Measurements from ENCODE around the gene ALLC. TPM values are rescaled to one million over a fixed set of nuclear protein-coding genes. Genes with fewer than 3 reads are reported as not detected.

The ALLC gene
- total RNA-seq, 1 experiment from 2014 or later = not detected

DNA sequence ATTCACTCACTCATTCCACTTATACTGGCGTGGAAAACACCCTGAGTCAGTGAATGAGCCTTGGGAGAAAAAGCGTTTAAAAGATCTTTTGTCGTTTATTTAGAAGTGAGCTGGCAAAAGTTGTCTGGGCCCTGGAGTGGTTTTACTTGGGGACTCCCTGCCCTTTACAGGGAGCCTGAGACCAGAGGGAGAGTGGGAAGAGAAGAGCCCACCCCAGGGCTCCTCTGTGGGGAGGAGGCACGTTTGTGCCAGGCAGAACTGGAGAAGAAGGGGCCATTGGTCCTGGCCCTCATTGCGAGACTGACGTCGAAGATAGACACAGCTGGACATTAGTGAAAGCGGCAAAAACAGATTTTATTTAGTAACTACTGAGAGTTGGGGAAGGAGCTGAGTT is 71.1 kb downstream of the ALLC start:
- ATAC-seq (no peak), DNase-seq (no peak)
- Histone ChIP-seq H3K9me2 (replicated peaks; ENCODE audit: low read length) (no peaks in the 10 kb centered on the region), H3K4me2 (ENCODE audit: low read length) (no peak overlapping the region), H3K4me1 (ENCODE audit: insufficient read depth, low read length) (peaks cover 6% of the 10 kb centered on the region; the same call in 1 of the 2 replicates), H4K20me1 (ENCODE audit: low read length) (no peaks in the 10 kb centered on the region), H2AFZ (ENCODE audit: low read length) (no peak overlapping the region), H3K36me3 (ENCODE audit: low read depth, low read length) (no peaks in the 10 kb centered on the region), H3K9ac (ENCODE audit: low read length) (no peak overlapping the region), H3F3A (ENCODE audit: low read length, unreplicated experiment) (no peaks in the 10 kb centered on the region), H3K4me3 (ENCODE audit: low read length) (no peak overlapping the region), H3K9me3 (ENCODE audit: low read length) (no peaks in the 10 kb centered on the region), H3K27ac (ENCODE audit: low read length) (no peak overlapping the region), H3K27me3 (ENCODE audit: low read length) (peaks cover 39% of the 10 kb centered on the region), H3K79me2 (ENCODE audit: low read length) (no peaks in the 10 kb centered on the region)
- intact Hi-C loops (cut with micrococcal nuclease) = loop anchor here (2.0 kb wide), 1 partner anchor 76 kb away; no protein-coding TSS in a partner anchor
- BruUV-seq (replicated peaks) = no TSS peak
- ChIA-PET POLR2A (ENCODE audit: unreplicated experiment) (no interaction called here), CTCF (no interaction called here)
- no peak for TF ChIP-seq EZH2 (IDR thresholded peaks at IDR 0.05; ENCODE audit: low read length, unreplicated experiment)
- no peak for TF ChIP-seq EZH2phosphoT487 (IDR thresholded peaks at IDR 0.05; ENCODE audit: borderline replicate concordance, low read length)
- TF ChIP-seq, protein P1, sequence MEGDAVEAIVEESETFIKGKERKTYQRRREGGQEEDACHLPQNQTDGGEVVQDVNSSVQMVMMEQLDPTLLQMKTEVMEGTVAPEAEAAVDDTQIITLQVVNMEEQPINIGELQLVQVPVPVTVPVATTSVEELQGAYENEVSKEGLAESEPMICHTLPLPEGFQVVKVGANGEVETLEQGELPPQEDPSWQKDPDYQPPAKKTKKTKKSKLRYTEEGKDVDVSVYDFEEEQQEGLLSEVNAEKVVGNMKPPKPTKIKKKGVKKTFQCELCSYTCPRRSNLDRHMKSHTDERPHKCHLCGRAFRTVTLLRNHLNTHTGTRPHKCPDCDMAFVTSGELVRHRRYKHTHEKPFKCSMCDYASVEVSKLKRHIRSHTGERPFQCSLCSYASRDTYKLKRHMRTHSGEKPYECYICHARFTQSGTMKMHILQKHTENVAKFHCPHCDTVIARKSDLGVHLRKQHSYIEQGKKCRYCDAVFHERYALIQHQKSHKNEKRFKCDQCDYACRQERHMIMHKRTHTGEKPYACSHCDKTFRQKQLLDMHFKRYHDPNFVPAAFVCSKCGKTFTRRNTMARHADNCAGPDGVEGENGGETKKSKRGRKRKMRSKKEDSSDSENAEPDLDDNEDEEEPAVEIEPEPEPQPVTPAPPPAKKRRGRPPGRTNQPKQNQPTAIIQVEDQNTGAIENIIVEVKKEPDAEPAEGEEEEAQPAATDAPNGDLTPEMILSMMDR (conservative IDR thresholded peaks at IDR 0.05; ENCODE audit: low read depth, low read length) = no peak

DNA sequence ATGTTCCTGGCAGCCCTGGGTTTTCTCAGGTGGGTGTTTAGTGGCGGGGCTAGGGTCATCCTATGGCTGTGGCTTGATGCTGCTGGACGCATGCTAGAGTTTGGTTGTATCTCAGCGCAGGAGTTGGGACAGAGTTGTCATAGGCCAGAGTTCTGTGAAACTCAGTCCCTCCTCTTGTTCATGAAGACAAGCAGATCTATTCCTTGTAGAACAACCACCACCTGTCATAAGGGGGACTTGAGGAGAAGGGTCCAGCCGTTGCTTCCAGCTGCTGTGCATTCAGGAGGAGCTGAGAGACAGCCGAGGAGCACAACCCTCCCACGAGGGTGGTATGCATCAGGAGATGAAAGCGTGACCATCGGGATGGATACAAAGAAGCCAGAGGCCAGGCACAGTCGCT is 71.8 kb downstream of the ALLC start:
- ATAC-seq = no peak
- Histone ChIP-seq H3K4me1 (ENCODE audit: insufficient read depth, low read length) (peaks cover 6% of the 10 kb centered on the region; the same call in 1 of the 2 replicates), H3K79me2 (ENCODE audit: low read length) (no peaks in the 10 kb centered on the region), H3K4me3 (ENCODE audit: low read length) (no peak overlapping the region), H3K9ac (ENCODE audit: low read length) (no peak overlapping the region), H3K27ac (ENCODE audit: low read length) (no peak overlapping the region), H3K27me3 (ENCODE audit: low read length) (peaks cover 39% of the 10 kb centered on the region), H3K9me2 (replicated peaks; ENCODE audit: low read length) (no peaks in the 10 kb centered on the region), H2AFZ (ENCODE audit: low read length) (no peak overlapping the region), H3K9me3 (ENCODE audit: low read length) (no peaks in the 10 kb centered on the region), H3F3A (ENCODE audit: low read length, unreplicated experiment) (no peaks in the 10 kb centered on the region), H3K36me3 (ENCODE audit: low read depth, low read length) (no peaks in the 10 kb centered on the region), H4K20me1 (ENCODE audit: low read length) (no peaks in the 10 kb centered on the region), H3K4me2 (ENCODE audit: low read length) (no peak overlapping the region)
- BruUV-seq (replicated peaks) = no TSS peak
- TF ChIP-seq, protein P1 (conservative IDR thresholded peaks at IDR 0.05; ENCODE audit: low read depth, low read length) = no peak
- TF ChIP-seq EZH2 (IDR thresholded peaks at IDR 0.05; ENCODE audit: low read length, unreplicated experiment) (no peak), EZH2phosphoT487 (IDR thresholded peaks at IDR 0.05; ENCODE audit: borderline replicate concordance, low read length) (no peak)
- intact Hi-C loops (cut with micrococcal nuclease) = loop anchor here (2.0 kb wide), 1 partner anchor 75 kb away; no protein-coding TSS in a partner anchor
- ChIA-PET POLR2A (ENCODE audit: unreplicated experiment) (no interaction called here), CTCF (interaction anchor here (0.6 to 0.7 kb wide), 2 partner anchors 56 to 78 kb away, joined by 3 to 4 read pairs; no protein-coding TSS in a partner anchor)
- no peak for DNase-seq

DNA sequence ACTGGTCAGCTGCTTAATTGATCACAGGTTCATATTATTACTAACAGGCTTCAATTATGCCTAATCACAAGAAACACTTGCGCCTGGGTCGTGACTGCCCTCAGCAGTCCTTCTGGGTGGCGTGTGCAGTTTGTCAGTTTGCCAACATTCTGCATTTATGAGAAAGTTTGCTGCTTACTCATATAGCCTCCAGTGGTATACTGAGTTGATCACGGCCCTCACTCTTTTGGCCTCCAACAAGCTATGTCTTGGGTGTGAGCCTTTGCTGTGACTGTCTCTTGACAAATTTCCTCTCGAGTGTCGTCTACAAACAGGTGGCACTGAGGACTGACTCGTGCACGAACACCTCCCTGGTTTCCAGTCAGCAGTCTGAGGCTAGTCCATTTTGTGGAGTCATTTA is 72.6 kb downstream of the ALLC start:
- peak; percentile 88 for DNase-seq
- Histone ChIP-seq H3K27ac (ENCODE audit: low read length) (no peak overlapping the region), H3K36me3 (ENCODE audit: low read depth, low read length) (no peaks in the 10 kb centered on the region), H3F3A (ENCODE audit: low read length, unreplicated experiment) (no peaks in the 10 kb centered on the region), H3K9ac (ENCODE audit: low read length) (no peak overlapping the region), H4K20me1 (ENCODE audit: low read length) (no peaks in the 10 kb centered on the region), H2AFZ (ENCODE audit: low read length) (no peak overlapping the region), H3K4me2 (ENCODE audit: low read length) (0 out of 2 replicates have a peak overlapping the region, but pooled peaks have one; percentile 3), H3K27me3 (ENCODE audit: low read length) (peaks cover 43% of the 10 kb centered on the region), H3K4me1 (ENCODE audit: insufficient read depth, low read length) (peaks cover 6% of the 10 kb centered on the region; the same call in 1 of the 2 replicates), H3K4me3 (ENCODE audit: low read length) (no peak overlapping the region), H3K79me2 (ENCODE audit: low read length) (no peaks in the 10 kb centered on the region), H3K9me3 (ENCODE audit: low read length) (no peaks in the 10 kb centered on the region), H3K9me2 (replicated peaks; ENCODE audit: low read length) (no peaks in the 10 kb centered on the region)
- ChIA-PET POLR2A (ENCODE audit: unreplicated experiment) (no interaction called here), CTCF (interaction anchor here (0.6 to 0.7 kb wide), 2 partner anchors 55 to 77 kb away, joined by 3 to 4 read pairs; no protein-coding TSS in a partner anchor)
- intact Hi-C loops (cut with micrococcal nuclease) = no loop called here
- no TSS peak for BruUV-seq (replicated peaks)
- ATAC-seq = peak; percentile 52
- TF ChIP-seq EZH2 (IDR thresholded peaks at IDR 0.05; ENCODE audit: low read length, unreplicated experiment) (no peak), EZH2phosphoT487 (IDR thresholded peaks at IDR 0.05; ENCODE audit: borderline replicate concordance, low read length) (no peak)
- TF ChIP-seq, protein P1 (conservative IDR thresholded peaks at IDR 0.05; ENCODE audit: low read depth, low read length) = no peak

All from PC-3 (cell line).